Activated CD4-positive, alpha-beta memory T cell treated with anti-CD3 and anti-CD28 coated beads for 36 hours (primary cell): ENCODE measurements around the gene C21orf91. TPM values are rescaled to one million over a fixed set of nuclear protein-coding genes. Genes with fewer than 3 reads are reported as not detected.
"Not testable (repeated sequence)": the region's sequence is repeated elsewhere in the genome, so short reads cannot be mapped to it uniquely, and the experiment has no call there.

Experiments used
- CTCF ChIA-PET: fragments of 350-600 bp; sonication (Branson Sonifier 250); formaldehyde crosslinking; loops from one replicate; lab custom pipeline; 2021; ENCODE audit warnings: antibody characterized with exemption, inconsistent platforms; lab: Charles Lee
- POLR2A ChIA-PET: fragments of 350-600 bp; sonication (Branson Sonifier 250); formaldehyde crosslinking; loops from one replicate; lab custom pipeline; 2021; ENCODE audit warnings: antibody characterized with exemption; lab: Charles Lee
- DNase-seq: peaks from one replicate; pipeline ENCODE4 v3.0.0-alpha.2; 2020
- H3K27ac Mint-ChIP-seq: one replicate; pipeline ENCODE4 v1.8.0; 2021; ENCODE audit warnings: mixed read lengths
- H3K27me3 Mint-ChIP-seq: one replicate; pipeline ENCODE4 v1.8.0; 2021; ENCODE audit warnings: mixed read lengths
- H3K36me3 Mint-ChIP-seq: one replicate; pipeline ENCODE4 v1.8.0; 2021; ENCODE audit warnings: mixed read lengths
- H3K4me1 Mint-ChIP-seq: one replicate; pipeline ENCODE4 v1.8.0; 2021; ENCODE audit warnings: low read depth, mixed read lengths
- H3K4me3 Mint-ChIP-seq: one replicate; pipeline ENCODE4 v1.8.0; 2021; ENCODE audit warnings: mild to moderate bottlenecking, mixed read lengths
- H3K9me3 Mint-ChIP-seq: one replicate; pipeline ENCODE4 v1.8.0; 2021; ENCODE audit warnings: mixed read lengths
- intact Hi-C: fragments of 100-400 bp; cut with micrococcal nuclease; formaldehyde crosslinking; loops from one replicate; pipeline ENCODE4 v1.15.1; 2023
- total RNA-seq, 2 experiments: library from RNA; stranded (reverse); gene quantifications; one replicate each; pipeline ENCODE4 v1.2.3, GENCODE V29; 2021

C21orf91 gene
- total RNA-seq, 2 experiments from 2014 or later: 23.6 to 24.1 TPM

DNA sequence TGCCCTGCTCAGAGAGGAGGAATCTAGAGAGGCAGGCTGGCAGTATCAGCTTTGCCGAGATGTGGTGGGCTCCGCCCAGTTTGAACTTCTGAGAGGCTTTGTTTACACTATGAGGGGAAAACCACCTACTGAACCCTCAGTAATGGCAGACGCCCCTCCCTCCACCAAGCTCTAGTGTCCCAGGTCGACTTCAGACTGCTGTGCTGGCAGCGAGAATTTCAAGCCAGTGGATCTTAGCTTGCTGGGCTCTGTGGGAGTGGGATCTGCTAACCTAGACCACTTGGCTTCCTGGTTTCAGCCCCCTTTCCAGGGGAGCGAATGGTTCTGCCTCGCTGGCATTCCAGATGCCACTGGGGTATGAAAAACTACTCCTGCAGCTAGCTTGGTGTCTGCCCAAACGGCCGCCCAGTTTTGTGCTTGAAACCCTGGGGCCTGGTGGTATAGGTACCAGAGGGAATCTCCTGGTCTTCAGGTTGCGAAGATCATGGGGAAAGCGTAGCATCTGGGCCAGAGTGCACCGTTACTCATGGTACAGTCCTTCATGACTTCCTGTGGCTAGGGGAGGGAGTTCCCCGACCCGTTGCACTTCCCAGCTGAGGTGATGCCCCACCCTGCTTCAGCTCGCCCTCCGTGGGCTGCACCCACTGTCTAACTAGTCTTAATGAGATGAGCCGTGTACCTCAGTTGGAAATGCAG is 43.6 kb downstream of the C21orf91 start:
- H3K4me3 Mint-ChIP-seq: peak overlapping the region; percentile 23
- peak; percentile 78 for DNase-seq
- H3K36me3 Mint-ChIP-seq: peaks cover 19% of the 10 kb centered on the region
- H3K4me1 Mint-ChIP-seq: peaks cover 45% of the 10 kb centered on the region
- POLR2A ChIA-PET: interaction anchor here (0.6 to 1.8 kb wide), 2 partner anchors 43 to 107 kb away, joined by 3 to 7 read pairs; no protein-coding TSS in a partner anchor
- H3K27ac Mint-ChIP-seq: peak overlapping the region; percentile 21
- peaks cover 35% of the 10 kb centered on the region for H3K9me3 Mint-ChIP-seq
- CTCF ChIA-PET: interaction anchor here (1.8 kb wide), 1 partner anchor 20 kb away, joined by 4 read pairs; no protein-coding TSS in a partner anchor
- intact Hi-C loops: loop anchor here (1.0 kb wide), 3 partner anchors 9 to 159 kb away; no protein-coding TSS in a partner anchor
- H3K27me3 Mint-ChIP-seq: no peaks in the 10 kb centered on the region

- H3K4me3 Mint-ChIP-seq, DNase-seq, H3K27me3 Mint-ChIP-seq, H3K27ac Mint-ChIP-seq: not testable (repeated sequence)
- POLR2A ChIA-PET: interaction anchor here (1.8 kb wide), 1 partner anchor 43 kb away, joined by 7 read pairs; no protein-coding TSS in a partner anchor
- intact Hi-C loops: loop anchor here (1.0 kb wide), 2 partner anchors 9 to 45 kb away; no protein-coding TSS in a partner anchor
- Mint-ChIP-seq H3K4me1 (peaks cover 39% of the 10 kb centered on the region), H3K36me3 (peaks cover 19% of the 10 kb centered on the region), H3K9me3 (peaks cover 39% of the 10 kb centered on the region)
- CTCF ChIA-PET: interaction anchor here (1.8 kb wide), 1 partner anchor 20 kb away, joined by 4 read pairs; no protein-coding TSS in a partner anchor
Measured at GRCh38 chr21:17775021-17775420, 44.1 kb downstream of the C21orf91 start.

DNA sequence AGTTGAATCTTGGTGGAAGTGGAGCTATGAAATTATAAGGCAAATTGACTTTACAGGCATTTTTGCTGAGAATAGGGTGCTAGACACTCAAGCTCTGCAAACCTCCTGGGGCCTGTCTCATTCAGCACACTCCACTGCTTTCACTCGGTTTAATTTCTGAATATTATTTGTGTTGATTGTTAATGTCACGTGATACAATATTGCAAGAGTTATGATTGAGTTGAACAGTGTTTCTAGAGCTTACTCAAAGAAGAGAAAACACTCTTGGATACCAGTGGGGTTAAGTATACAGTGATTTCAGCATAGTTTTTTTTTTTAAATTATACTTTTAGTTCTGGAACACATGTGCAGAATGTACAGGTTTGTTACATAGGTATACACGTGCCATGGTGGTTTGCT is 49.7 kb downstream of the C21orf91 start:
- H3K27me3 Mint-ChIP-seq: no peaks in the 10 kb centered on the region
- H3K9me3 Mint-ChIP-seq: peaks cover 42% of the 10 kb centered on the region
- ChIA-PET CTCF (no interaction called here), POLR2A (no interaction called here)
- H3K4me1 Mint-ChIP-seq: peaks cover 2% of the 10 kb centered on the region
- peaks cover 18% of the 10 kb centered on the region for H3K36me3 Mint-ChIP-seq
- intact Hi-C loops: no loop called here
- DNase-seq: no peak
- no peak overlapping the region for H3K27ac Mint-ChIP-seq
- H3K4me3 Mint-ChIP-seq: no peak overlapping the region

DNA sequence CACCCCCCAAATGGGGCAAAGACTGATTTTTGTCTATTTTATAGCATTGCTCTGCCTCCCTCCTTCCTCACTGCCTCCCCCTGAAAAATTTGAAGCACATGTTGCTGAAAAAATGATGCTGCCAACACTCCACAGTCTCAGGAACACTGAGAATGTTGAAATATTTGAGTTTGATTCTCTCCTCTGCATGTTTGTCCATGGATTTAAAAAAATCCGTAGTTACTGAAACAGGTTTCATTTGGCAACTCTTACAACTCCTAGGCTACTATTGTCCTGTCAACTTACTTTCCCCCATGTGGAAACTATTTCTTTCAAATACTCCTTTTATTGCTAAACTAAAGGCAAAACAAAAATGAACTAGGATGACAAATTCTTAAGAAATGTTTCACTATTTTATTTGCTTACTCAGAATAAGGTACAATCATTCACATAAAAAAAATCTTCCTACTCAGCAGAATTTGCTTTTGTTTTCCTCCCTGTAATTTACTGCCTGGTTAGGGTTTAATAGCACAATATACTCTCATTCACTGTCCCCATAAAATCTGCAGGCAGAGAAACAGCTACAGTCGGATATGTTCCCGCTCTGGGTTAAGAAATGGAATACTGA is 50.2 kb downstream of the C21orf91 start:
- Mint-ChIP-seq H3K36me3 (peaks cover 13% of the 10 kb centered on the region), H3K9me3 (peaks cover 37% of the 10 kb centered on the region), H3K4me3 (no peak overlapping the region), H3K4me1 (no peaks in the 10 kb centered on the region), H3K27me3 (no peaks in the 10 kb centered on the region), H3K27ac (no peak overlapping the region)
- intact Hi-C loops: no loop called here
- POLR2A ChIA-PET: no interaction called here
- CTCF ChIA-PET: no interaction called here
- no peak for DNase-seq

GRCh38 chr21:17765207-17765606 is 53.9 kb downstream of the C21orf91 start:
- H3K4me3 Mint-ChIP-seq: no peak overlapping the region
- CTCF ChIA-PET: no interaction called here
- no peak overlapping the region for H3K27ac Mint-ChIP-seq
- H3K9me3 Mint-ChIP-seq: peaks cover 5% of the 10 kb centered on the region
- DNase-seq: no peak
- POLR2A ChIA-PET: no interaction called here
- intact Hi-C loops: no loop called here
- no peaks in the 10 kb centered on the region for H3K4me1 Mint-ChIP-seq
- H3K36me3 Mint-ChIP-seq: no peaks in the 10 kb centered on the region
- no peaks in the 10 kb centered on the region for H3K27me3 Mint-ChIP-seq

GRCh38 chr21:17763288-17764037 is 55.7 kb downstream of the C21orf91 start:
- Mint-ChIP-seq H3K9me3 (no peaks in the 10 kb centered on the region), H3K4me1 (no peaks in the 10 kb centered on the region), H3K4me3 (no peak overlapping the region), H3K27me3 (no peaks in the 10 kb centered on the region), H3K36me3 (no peaks in the 10 kb centered on the region), H3K27ac (no peak overlapping the region)
- ChIA-PET CTCF (interaction anchor here (1.0 kb wide), 1 partner anchor 10 kb away, joined by 3 read pairs; no protein-coding TSS in a partner anchor), POLR2A (no interaction called here)
- intact Hi-C loops: no loop called here
- DNase-seq: no peak

GRCh38 chr21:17759511-17760178 is 59.5 kb downstream of the C21orf91 start:
- Mint-ChIP-seq H3K4me1 (no peaks in the 10 kb centered on the region), H3K27me3 (no peaks in the 10 kb centered on the region), H3K4me3 (no peak overlapping the region), H3K27ac (no peak overlapping the region), H3K36me3 (no peaks in the 10 kb centered on the region), H3K9me3 (no peaks in the 10 kb centered on the region)
- ChIA-PET POLR2A (no interaction called here), CTCF (no interaction called here)
- intact Hi-C loops: no loop called here
- no peak for DNase-seq

DNA sequence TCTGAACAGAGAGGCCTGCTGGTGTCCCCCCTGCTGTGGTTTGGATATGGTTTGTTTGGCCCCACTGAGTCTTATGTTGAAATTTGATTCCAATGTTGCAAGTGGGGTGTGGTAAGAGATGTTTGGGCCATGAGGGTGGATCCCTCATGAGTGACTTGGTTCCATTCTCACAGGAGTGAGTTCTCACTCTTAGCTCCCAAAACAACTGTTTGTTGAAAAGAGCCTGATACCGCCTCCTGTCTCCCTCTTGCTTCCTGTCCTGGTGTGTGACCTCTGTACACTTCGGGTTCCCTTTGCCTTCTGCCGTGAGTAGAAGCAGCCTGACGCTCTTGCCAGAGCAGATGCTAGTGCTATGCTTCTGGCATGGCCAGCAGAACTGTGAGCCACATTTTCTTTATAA is 60.5 kb downstream of the C21orf91 start:
- Mint-ChIP-seq H3K27ac (no peak overlapping the region), H3K36me3 (no peaks in the 10 kb centered on the region), H3K27me3 (no peaks in the 10 kb centered on the region), H3K9me3 (no peaks in the 10 kb centered on the region), H3K4me3 (no peak overlapping the region), H3K4me1 (no peaks in the 10 kb centered on the region)
- intact Hi-C loops: no loop called here
- DNase-seq: no peak
- ChIA-PET POLR2A (no interaction called here), CTCF (no interaction called here)

DNA sequence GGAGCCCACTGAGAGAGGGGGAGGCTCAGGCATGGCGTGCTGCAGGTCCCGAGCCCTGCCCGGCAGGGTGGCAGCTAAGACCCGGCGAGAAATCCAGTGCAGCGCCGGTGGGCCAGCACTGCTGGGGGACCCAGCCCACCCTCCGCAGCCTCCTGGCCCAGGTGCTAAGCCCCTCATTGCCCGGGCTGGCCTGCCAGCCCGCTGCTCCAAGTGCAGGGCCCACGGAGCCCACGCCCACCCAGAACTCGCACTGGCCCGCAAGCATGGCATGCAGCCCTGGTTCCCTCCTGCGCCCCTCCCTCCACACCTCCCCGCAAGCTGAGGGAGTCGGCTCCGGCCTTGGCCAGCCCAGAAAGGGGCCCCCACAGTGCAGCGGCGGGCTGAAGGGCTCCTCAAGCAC is 61.5 kb downstream of the C21orf91 start:
- CTCF ChIA-PET: no interaction called here
- intact Hi-C loops: no loop called here
- no peaks in the 10 kb centered on the region for H3K27me3 Mint-ChIP-seq
- H3K36me3 Mint-ChIP-seq: no peaks in the 10 kb centered on the region
- POLR2A ChIA-PET: no interaction called here
- H3K4me3 Mint-ChIP-seq: no peak overlapping the region
- no peaks in the 10 kb centered on the region for H3K9me3 Mint-ChIP-seq
- no peak for DNase-seq
- no peaks in the 10 kb centered on the region for H3K4me1 Mint-ChIP-seq
- H3K27ac Mint-ChIP-seq: no peak overlapping the region

GRCh38 chr21:17753736-17754135 is 65.4 kb downstream of the C21orf91 start:
- Mint-ChIP-seq H3K9me3 (peaks cover 6% of the 10 kb centered on the region), H3K27ac (no peak overlapping the region), H3K4me1 (no peaks in the 10 kb centered on the region), H3K4me3 (no peak overlapping the region), H3K36me3 (no peaks in the 10 kb centered on the region), H3K27me3 (no peaks in the 10 kb centered on the region)
- ChIA-PET POLR2A (no interaction called here), CTCF (no interaction called here)
- intact Hi-C loops: no loop called here
- DNase-seq: no peak

- no peaks in the 10 kb centered on the region for H3K27me3 Mint-ChIP-seq
- POLR2A ChIA-PET: no interaction called here
- DNase-seq: no peak
- CTCF ChIA-PET: no interaction called here
- H3K9me3 Mint-ChIP-seq: peaks cover 6% of the 10 kb centered on the region
- intact Hi-C loops: no loop called here
- no peak overlapping the region for H3K27ac Mint-ChIP-seq
- no peaks in the 10 kb centered on the region for H3K36me3 Mint-ChIP-seq
- no peaks in the 10 kb centered on the region for H3K4me1 Mint-ChIP-seq
- no peak overlapping the region for H3K4me3 Mint-ChIP-seq
Measured at GRCh38 chr21:17752171-17752570, 67.0 kb downstream of the C21orf91 start.

DNA sequence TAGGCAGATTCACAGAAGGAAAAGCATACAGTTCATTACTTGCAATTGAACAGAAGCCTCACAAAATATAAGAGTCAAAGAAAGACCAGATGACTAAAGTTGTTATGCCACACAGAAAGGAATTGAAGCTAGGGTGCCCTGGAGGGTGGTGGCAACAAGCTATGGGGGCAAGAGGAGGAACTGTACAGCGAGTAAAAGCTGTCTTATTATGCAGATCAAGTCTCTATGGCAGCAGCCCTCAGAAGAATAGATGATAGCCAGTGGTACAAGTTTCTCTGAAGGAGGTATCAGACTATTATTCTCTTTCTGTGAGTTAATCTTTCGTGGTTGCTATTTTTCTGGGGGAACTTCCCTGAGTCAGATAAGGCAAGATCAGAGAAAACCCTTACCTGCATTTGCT is 72.2 kb downstream of the C21orf91 start:
- Mint-ChIP-seq H3K27ac (no peak overlapping the region), H3K36me3 (peaks cover 2% of the 10 kb centered on the region), H3K4me3 (no peak overlapping the region), H3K4me1 (peaks cover 5% of the 10 kb centered on the region), H3K9me3 (peaks cover 16% of the 10 kb centered on the region), H3K27me3 (no peaks in the 10 kb centered on the region)
- intact Hi-C loops: no loop called here
- no peak for DNase-seq
- ChIA-PET POLR2A (interaction anchor here (0.5 kb wide), 1 partner anchor 110 kb away, joined by 3 read pairs; no protein-coding TSS in a partner anchor), CTCF (no interaction called here)
